HFF-Myc (cell line): ENCODE results near the gene CHSY3.

Experiments
- DNase-seq: peaks from one replicate; pipeline ENCODE4 v3.0.0-alpha.2; 2011; ENCODE audit warnings: low read depth; ENCODE audit errors: extremely low read depth
- H3K4me3 ChIP-seq: replicated peaks from 2 replicates; pipeline ENCODE4 v1.5.1; 2011; ENCODE audit warnings: low read depth, mild to moderate bottlenecking, control low read depth, low read length
- TF ChIP-seq, protein P1 (sequence below): IDR thresholded peaks from 2 replicates; pipeline ENCODE4 v1.5.1; 2012; ENCODE audit warnings: mild to moderate bottlenecking, low read depth, low read length, control low read depth; ENCODE audit errors: missing control alignments

The CHSY3 gene

DNA sequence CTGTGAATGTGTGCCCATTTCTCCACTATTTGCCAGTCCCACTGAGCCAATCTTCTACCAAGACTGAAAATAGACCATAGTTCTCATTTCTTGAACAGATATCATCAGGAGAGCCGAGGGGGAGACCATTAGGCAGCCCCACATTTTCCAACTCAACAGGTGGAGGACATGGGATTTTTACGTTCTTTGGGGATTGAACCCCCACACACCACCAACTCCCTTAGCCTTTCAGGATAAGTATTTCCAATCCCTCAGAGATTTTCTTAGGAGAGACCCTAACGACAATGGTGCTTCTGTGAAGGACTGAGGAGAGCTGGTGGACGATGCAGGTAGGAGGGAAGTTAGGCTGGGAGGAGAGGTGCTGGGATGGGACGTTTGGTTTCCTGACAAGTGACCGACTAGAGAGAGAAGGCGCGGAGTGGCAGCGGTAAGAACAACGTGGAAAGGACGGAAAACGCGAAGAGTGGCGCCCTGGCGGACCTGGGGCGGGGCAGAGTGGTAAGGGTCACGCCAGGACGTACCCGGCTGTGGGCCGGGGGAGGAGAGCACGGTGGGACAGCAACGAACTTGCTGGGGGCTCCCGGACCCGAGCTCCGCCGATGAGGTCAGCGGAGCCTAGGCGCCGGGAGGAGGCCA lies 681 bp upstream of the CHSY3 start:
- TF ChIP-seq, protein P1, sequence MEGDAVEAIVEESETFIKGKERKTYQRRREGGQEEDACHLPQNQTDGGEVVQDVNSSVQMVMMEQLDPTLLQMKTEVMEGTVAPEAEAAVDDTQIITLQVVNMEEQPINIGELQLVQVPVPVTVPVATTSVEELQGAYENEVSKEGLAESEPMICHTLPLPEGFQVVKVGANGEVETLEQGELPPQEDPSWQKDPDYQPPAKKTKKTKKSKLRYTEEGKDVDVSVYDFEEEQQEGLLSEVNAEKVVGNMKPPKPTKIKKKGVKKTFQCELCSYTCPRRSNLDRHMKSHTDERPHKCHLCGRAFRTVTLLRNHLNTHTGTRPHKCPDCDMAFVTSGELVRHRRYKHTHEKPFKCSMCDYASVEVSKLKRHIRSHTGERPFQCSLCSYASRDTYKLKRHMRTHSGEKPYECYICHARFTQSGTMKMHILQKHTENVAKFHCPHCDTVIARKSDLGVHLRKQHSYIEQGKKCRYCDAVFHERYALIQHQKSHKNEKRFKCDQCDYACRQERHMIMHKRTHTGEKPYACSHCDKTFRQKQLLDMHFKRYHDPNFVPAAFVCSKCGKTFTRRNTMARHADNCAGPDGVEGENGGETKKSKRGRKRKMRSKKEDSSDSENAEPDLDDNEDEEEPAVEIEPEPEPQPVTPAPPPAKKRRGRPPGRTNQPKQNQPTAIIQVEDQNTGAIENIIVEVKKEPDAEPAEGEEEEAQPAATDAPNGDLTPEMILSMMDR, result no peak
- H3K4me3 ChIP-seq, result peak overlapping the region; percentile 49
- no peak for DNase-seq

DNA sequence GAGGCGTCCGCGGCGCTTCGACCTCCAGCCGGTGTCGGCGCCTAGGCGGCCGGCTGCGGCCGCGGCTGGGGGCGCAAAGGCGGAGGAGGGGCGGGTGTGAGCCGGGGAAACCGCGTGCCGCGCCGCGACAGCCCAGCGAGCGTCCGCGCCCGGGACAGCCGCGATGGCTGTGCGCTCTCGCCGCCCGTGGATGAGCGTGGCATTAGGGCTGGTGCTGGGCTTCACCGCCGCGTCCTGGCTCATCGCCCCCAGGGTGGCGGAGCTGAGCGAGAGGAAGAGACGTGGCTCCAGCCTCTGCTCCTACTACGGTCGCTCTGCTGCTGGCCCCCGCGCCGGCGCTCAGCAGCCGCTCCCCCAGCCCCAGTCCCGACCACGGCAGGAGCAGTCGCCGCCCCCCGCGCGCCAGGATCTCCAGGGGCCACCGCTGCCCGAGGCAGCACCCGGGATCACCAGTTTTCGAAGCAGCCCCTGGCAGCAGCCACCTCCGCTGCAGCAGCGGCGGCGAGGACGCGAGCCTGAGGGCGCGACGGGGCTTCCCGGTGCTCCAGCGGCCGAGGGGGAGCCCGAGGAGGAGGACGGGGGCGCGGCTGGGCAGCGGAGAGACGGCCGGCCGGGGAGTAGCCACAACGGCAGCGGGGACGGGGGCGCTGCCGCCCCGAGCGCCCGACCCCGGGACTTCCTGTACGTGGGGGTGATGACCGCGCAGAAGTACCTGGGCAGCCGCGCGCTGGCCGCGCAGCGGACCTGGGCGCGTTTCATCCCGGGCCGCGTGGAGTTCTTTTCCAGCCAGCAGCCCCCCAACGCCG lies 605 bp downstream of the CHSY3 start:
- DNase-seq, result no peak
- TF ChIP-seq, protein P1, result no peak
- peak overlapping the region; percentile 49 for H3K4me3 ChIP-seq

DNA sequence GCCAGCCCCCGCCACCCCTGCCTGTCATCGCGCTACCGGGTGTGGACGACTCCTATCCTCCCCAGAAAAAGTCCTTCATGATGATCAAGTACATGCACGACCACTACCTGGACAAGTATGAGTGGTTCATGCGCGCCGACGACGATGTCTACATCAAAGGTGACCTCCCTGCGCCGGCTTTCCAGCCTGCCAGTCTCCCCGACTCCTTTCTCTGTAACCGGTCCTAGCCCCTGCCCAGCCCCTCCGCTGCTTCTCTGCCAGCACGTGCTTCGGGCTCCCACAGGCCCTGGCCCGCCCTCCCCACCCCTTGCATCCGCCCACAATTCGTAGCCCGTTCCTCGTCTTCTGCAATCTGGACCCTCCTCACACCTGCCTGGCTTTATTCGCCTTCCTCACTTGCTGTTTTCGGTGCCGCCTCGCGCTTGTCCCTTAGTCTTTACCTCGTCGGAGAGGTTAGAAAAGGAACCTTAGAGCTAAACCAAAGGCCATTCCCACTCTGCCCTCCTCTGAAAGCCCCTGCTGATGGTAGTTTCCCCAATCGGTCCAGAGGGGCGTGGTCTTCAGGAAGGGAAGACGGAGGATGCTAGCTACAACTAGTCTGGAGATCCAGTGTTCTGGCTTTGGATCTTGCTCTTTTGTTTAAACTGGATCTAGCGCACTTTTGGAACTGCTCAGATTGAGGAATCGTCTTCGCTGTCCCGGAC lies 1.4 kb downstream of the CHSY3 start:
- H3K4me3 ChIP-seq, result peak overlapping the region; percentile 49
- no peak for DNase-seq
- TF ChIP-seq, protein P1, result no peak

DNA sequence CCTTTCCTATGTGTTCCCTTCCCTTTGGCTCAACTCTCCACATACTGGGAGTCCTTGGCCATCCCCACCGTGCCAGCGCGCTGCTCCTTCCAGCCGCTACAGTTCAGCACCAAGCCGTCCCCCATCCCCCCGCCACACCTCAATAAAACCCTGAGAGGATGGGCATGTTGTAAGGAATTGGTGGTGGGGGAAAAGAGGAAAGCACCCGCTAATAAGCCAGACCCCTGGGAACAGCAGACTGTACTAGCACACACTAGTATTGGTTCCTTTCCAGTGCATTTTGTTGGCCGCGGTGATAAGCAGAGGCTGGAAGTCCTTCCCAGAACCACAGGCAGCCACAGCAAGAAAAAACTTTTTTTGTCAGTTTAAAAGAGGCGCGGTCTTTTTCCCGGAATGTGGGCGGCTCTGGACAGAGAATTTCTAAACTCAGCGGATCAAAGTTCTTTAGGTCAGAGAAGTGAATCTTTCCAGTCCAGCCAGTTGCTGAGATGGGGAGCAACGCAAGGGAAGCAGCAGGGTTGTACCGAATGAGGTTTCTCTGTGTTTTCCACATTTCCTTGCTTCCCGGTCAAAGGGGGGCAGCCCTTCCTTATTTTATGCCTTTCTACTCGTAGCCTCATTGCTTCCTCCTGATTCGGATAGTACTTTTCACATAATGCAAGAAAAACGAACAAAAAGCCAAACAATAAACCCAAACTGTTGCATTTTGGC lies 2.1 kb downstream of the CHSY3 start:
- DNase-seq, result no peak
- peak overlapping the region; percentile 49 for H3K4me3 ChIP-seq
- TF ChIP-seq, protein P1, result peak; percentile 10

DNA sequence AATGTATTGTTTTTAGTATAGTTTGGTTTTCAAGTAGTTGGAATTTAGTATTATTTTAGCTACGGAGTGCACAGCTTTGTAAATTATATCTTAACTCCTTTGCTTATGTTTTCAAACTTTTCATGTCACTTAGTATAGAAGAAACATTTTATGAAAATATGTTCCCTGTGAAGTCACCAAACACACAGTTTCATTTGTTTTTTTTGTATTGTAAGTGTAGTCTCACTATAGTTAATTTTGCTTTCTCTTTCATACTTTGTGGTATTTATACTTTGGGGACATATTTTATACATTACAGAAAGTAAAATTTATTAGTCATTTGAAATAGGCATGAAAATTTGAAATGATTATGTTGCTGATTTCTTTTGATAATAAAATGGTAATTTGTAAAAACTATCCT lies 5.0 kb downstream of the CHSY3 start:
- no peak overlapping the region for H3K4me3 ChIP-seq
- no peak for DNase-seq
- TF ChIP-seq, protein P1, result no peak

DNA sequence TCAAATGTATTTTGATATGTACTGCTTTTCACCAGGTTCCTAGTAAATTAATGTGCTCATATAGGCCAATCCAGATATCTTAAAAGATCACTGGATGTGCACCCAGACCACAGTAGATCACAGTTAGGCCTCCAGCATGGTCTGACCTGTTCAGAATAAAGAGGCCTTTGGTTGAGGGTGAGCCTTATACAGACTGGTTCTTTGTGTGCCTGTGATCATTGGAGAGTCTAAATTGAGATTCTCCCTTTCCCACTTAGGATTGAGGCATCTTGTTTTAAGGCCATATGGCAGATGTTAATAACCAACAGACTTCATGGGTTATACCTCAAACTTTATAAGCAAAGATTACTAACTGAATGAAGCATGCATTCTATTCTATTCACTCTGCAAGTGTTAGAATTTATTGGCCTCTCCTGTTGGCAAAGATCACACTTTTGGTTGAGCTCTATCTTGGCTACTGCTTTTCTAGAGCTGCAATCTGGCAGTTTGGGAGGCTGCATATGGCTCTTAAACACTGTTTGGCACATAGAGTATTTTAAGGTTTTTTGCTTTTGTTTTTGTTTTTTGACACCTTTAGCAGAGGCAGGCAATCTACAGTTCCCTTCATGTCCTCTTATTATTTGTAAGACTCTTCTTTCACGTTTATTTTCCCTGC lies 8.5 kb downstream of the CHSY3 start:
- TF ChIP-seq, protein P1, result no peak
- no peak overlapping the region for H3K4me3 ChIP-seq
- no peak for DNase-seq
